PC-9 (cell line): ENCODE data around the gene CNTNAP1. TPM values are rescaled to one million over a fixed set of nuclear protein-coding genes. Genes with fewer than 3 reads are reported as not detected.

ENCODE experiments used
- BruUV-seq: library from RNA; stranded (reverse); fragments of 400-500 nt; replicated peaks from 2 replicates; lab custom pipeline; 2021; lab: Mats Ljungman, UMichigan
- CTCF ChIA-PET: fragments of 300-600 bp; sonication (Branson Sonifier 250); formaldehyde crosslinking; loops from one replicate; lab custom pipeline; 2022; ENCODE audit warnings: antibody characterized with exemption; lab: Charles Lee
- POLR2A ChIA-PET: fragments of 300-600 bp; sonication (Branson Sonifier 250); formaldehyde crosslinking; loops from one replicate; lab custom pipeline; 2022; ENCODE audit warnings: antibody characterized with exemption; ENCODE audit not compliant: unreplicated experiment; lab: Charles Lee
- DNase-seq, 2 experiments: peaks; one replicate each; pipeline versions ENCODE4 v3.0.0 to v3.0.0-alpha.2; 2015 to 2022; ENCODE audit warnings: mixed read lengths in 1 of 2
- H2AFZ ChIP-seq: fragments of 200-600 bp; sonication (generic); 2 replicates; pipeline ENCODE4 v1.8.1; 2017; ENCODE audit warnings: antibody characterized with exemption
- H3F3A ChIP-seq: fragments of 200-600 bp; sonication (generic); 2 replicates; pipeline ENCODE4 v1.8.1; 2017; ENCODE audit warnings: antibody characterized with exemption, mild to moderate bottlenecking, low read depth; ENCODE audit not compliant: insufficient read depth
- H3K27ac ChIP-seq: fragments of 200-600 bp; sonication (generic); 2 replicates; pipeline ENCODE4 v1.6.1; 2016; ENCODE audit warnings: mixed run types
- H3K27me3 ChIP-seq: fragments of 200-600 bp; sonication (generic); 2 replicates; pipeline ENCODE4 v1.6.1; 2016; ENCODE audit warnings: low read depth, mixed run types; ENCODE audit not compliant: insufficient read depth
- H3K36me3 ChIP-seq: fragments of 200-600 bp; sonication (generic); 2 replicates; pipeline ENCODE4 v1.6.1; 2016; ENCODE audit warnings: low read depth, mixed run types
- H3K4me1 ChIP-seq: fragments of 200-600 bp; sonication (generic); replicated peaks from 2 replicates; pipeline ENCODE4 v1.6.1; 2016; ENCODE audit warnings: mixed run types; ENCODE audit not compliant: insufficient read depth
- H3K4me2 ChIP-seq: fragments of 200-600 bp; sonication (generic); 2 replicates; pipeline ENCODE4 v1.6.1; 2017; ENCODE audit warnings: mixed run types
- H3K4me3 ChIP-seq: fragments of 200-600 bp; sonication (generic); 2 replicates; pipeline ENCODE4 v1.6.1; 2016; ENCODE audit warnings: mixed run types
- H3K79me2 ChIP-seq: fragments of 200-600 bp; sonication (generic); 2 replicates; pipeline ENCODE4 v1.6.1; 2017; ENCODE audit warnings: low read depth, mixed run types
- H3K9me2 ChIP-seq: fragments of 200-600 bp; sonication (generic); 2 replicates; pipeline ENCODE4 v1.8.1; 2017; ENCODE audit warnings: mild to moderate bottlenecking; ENCODE audit not compliant: insufficient read depth
- H3K9me3 ChIP-seq: fragments of 200-600 bp; sonication (generic); 2 replicates; pipeline ENCODE4 v1.8.1; 2016; ENCODE audit warnings: low read depth; ENCODE audit not compliant: insufficient read depth
- H4K20me1 ChIP-seq: fragments of 200-600 bp; sonication (generic); 2 replicates; pipeline ENCODE4 v1.8.1; 2017; ENCODE audit not compliant: insufficient read depth
- CTCF ChIP-seq: fragments of 200-600 bp; sonication (generic); conservative IDR thresholded peaks from 2 replicates; pipeline ENCODE4 v1.6.1; 2017; ENCODE audit warnings: mixed run types, antibody characterized with exemption, mild to moderate bottlenecking, moderate library complexity
- EZH2 ChIP-seq: fragments of 200-600 bp; sonication (generic); IDR thresholded peaks from 2 replicates; pipeline ENCODE4 v1.8.0; 2017; ENCODE audit warnings: antibody characterized with exemption, low read depth
- intact Hi-C: fragments of 100-400 bp; cut with micrococcal nuclease; formaldehyde crosslinking; loops from one replicate; pipeline ENCODE4 v1.10.0; 2022; ENCODE audit not compliant: unreplicated experiment
- total RNA-seq: library from RNA; stranded (reverse); gene quantifications from 2 replicates; pipeline ENCODE4 v1.2.3, GENCODE V29; 2021

The CNTNAP1 gene
- total RNA-seq, 1 experiment from 2014 or later, result 1.8 TPM

- no peaks in the 10 kb centered on the region for H3K9me3 ChIP-seq
- H3K79me2 ChIP-seq, result no peaks in the 10 kb centered on the region
- H3K27ac ChIP-seq, result no peak overlapping the region
- DNase-seq, result no peak
- no TSS peak for BruUV-seq
- H3K4me1 ChIP-seq, result peaks cover 11% of the 10 kb centered on the region; the same call in 1 of the 2 replicates
- H4K20me1 ChIP-seq, result no peaks in the 10 kb centered on the region
- ChIA-PET CTCF (no interaction called here), POLR2A (no interaction called here)
- peaks cover 17% of the 10 kb centered on the region for H3F3A ChIP-seq
- H3K4me3 ChIP-seq, result no peak overlapping the region
- H3K27me3 ChIP-seq, result no peaks in the 10 kb centered on the region
- no peaks in the 10 kb centered on the region for H3K36me3 ChIP-seq
- no peak for TF ChIP-seq CTCF
- no peak for TF ChIP-seq EZH2
- H3K9me2 ChIP-seq, result no peaks in the 10 kb centered on the region
- H3K4me2 ChIP-seq, result no peak overlapping the region
- no peak overlapping the region for H2AFZ ChIP-seq
- intact Hi-C loops, result no loop called here
These were observed 3.5 kb downstream of the CNTNAP1 start for GRCh38 chr17:42685831-42686230.

- H3K27me3 ChIP-seq, result no peaks in the 10 kb centered on the region
- intact Hi-C loops, result no loop called here
- no TSS peak for BruUV-seq
These were observed 4.3 kb downstream of the CNTNAP1 start for GRCh38 chr17:42686520-42687128.

GRCh38 chr17:42687707-42688320, 5.5 kb downstream of the CNTNAP1 start:
- Histone ChIP-seq H3K79me2 (no peaks in the 10 kb centered on the region), H3F3A (peaks cover 3% of the 10 kb centered on the region; the same call in 1 of the 2 replicates), H3K27me3 (no peaks in the 10 kb centered on the region), H3K9me3 (no peaks in the 10 kb centered on the region), H3K4me3 (no peak overlapping the region), H3K9me2 (no peaks in the 10 kb centered on the region), H3K27ac (no peak overlapping the region), H3K4me1 (0 out of 2 replicates have a peak, but pooled peaks cover 3% of the 10 kb centered on the region), H2AFZ (no peak overlapping the region), H4K20me1 (no peaks in the 10 kb centered on the region), H3K4me2 (no peak overlapping the region), H3K36me3 (no peaks in the 10 kb centered on the region)
- no peak for DNase-seq
- ChIA-PET POLR2A (no interaction called here), CTCF (no interaction called here)
- TF ChIP-seq CTCF (no peak), EZH2 (no peak)
- BruUV-seq, result no TSS peak
- intact Hi-C loops, result no loop called here

More at GRCh38 chr17:42686520-42687128, 4.3 kb downstream of the CNTNAP1 start:
- H3K36me3 ChIP-seq, result no peaks in the 10 kb centered on the region
- no peak overlapping the region for H2AFZ ChIP-seq
- no peak overlapping the region for H3K27ac ChIP-seq
- H3K4me3 ChIP-seq, result no peak overlapping the region
- H3K9me2 ChIP-seq, result no peaks in the 10 kb centered on the region
- H3K4me1 ChIP-seq, result peaks cover 11% of the 10 kb centered on the region; the same call in 1 of the 2 replicates
- DNase-seq, result no peak
- no peak overlapping the region for H3K4me2 ChIP-seq
- H4K20me1 ChIP-seq, result no peaks in the 10 kb centered on the region
- TF ChIP-seq CTCF (no peak), EZH2 (no peak)
- no peaks in the 10 kb centered on the region for H3K9me3 ChIP-seq
- H3K79me2 ChIP-seq, result no peaks in the 10 kb centered on the region
- CTCF ChIA-PET, result no interaction called here
- POLR2A ChIA-PET, result no interaction called here
- H3F3A ChIP-seq, result peaks cover 15% of the 10 kb centered on the region
